ENCODE data around the gene TYRO3. TPM values are rescaled to one million over a fixed set of nuclear protein-coding genes. Genes with fewer than 3 reads are reported as not detected.

TYRO3 gene
- polyA plus RNA-seq, 3 donors: 0.09 to 0.12 TPM; not detected in 1

GRCh38 chr15:41566121-41566885 is 7.3 kb downstream of the TYRO3 start:
- WGBS (ENCODE audit: insufficient coverage): 79% methylated on average over 4 of the region's 9 CpGs
- H3K27ac ChIP-seq (ENCODE audit: low read depth in 1 of 2, low read length in 2 of 2): no peak overlapping the region
- Mint-ChIP-seq H3K4me3 (no peak overlapping the region), H3K27me3 (ENCODE audit: low read depth in 3 of 3) (peaks cover 0 to 9% (median 0%) of the 10 kb centered on the region in 3 donors), H3K27ac (no peak overlapping the region), H3K9me3 (no peaks in the 10 kb centered on the region), H3K36me3 (no peaks in the 10 kb centered on the region), H3K4me1 (no peaks in the 10 kb centered on the region)
- TF ChIP-seq CTCF (IDR thresholded peaks at IDR 0.05): no peak
- H3K9ac ChIP-seq (ENCODE audit: insufficient read depth, low read length, poor library complexity, severe bottlenecking): no peak overlapping the region
- intact Hi-C loops (cut with micrococcal nuclease): no loop called here
- no peak overlapping the region for H3K4me3 ChIP-seq (replicated peaks in 1 of 3; ENCODE audit: low read depth in 2 of 3, low read length in 3 of 3)
- H3K9me3 ChIP-seq (replicated peaks in 1 of 2; ENCODE audit: control insufficient read depth in 1 of 2, insufficient read depth in 1 of 2, low read length in 2 of 2): no peaks in the 10 kb centered on the region
- peaks cover 0 to under 1% of the 10 kb centered on the region in 2 donors for H3K27me3 ChIP-seq (ENCODE audit: control insufficient read depth in 2 of 2, insufficient read depth in 2 of 2, low read length in 2 of 2)
- H2AFZ ChIP-seq (ENCODE audit: insufficient read depth, low read depth, low read length, poor library complexity, severe bottlenecking): no peak overlapping the region
- H3K4me2 ChIP-seq (replicated peaks; ENCODE audit: extremely low read depth, low read length, poor library complexity, severe bottlenecking): no peak overlapping the region
- DNase-seq: no peak
- H3K36me3 ChIP-seq (replicated peaks in 1 of 2; ENCODE audit: control insufficient read depth in 1 of 2, insufficient read depth in 2 of 2, low read length in 2 of 2): no peaks in the 10 kb centered on the region
- H3K79me2 ChIP-seq (ENCODE audit: insufficient read depth, low read length): no peaks in the 10 kb centered on the region
- H4K20me1 ChIP-seq (ENCODE audit: insufficient read depth, low read length): no peaks in the 10 kb centered on the region
- H3K4me1 ChIP-seq (ENCODE audit: control insufficient read depth in 1 of 2, insufficient read depth in 2 of 2, low read length in 2 of 2): no peaks in the 10 kb centered on the region

- no peak overlapping the region for H3K27ac Mint-ChIP-seq
- WGBS (ENCODE audit: insufficient coverage): 100% methylated on average over 2 of the region's 6 CpGs
- no peak overlapping the region for H3K4me3 Mint-ChIP-seq
- H3K4me3 ChIP-seq (replicated peaks in 1 of 3; ENCODE audit: low read depth in 2 of 3, low read length in 3 of 3): no peak overlapping the region
- H3K36me3 Mint-ChIP-seq: no peaks in the 10 kb centered on the region
- H4K20me1 ChIP-seq (ENCODE audit: insufficient read depth, low read length): no peaks in the 10 kb centered on the region
- no peaks in the 10 kb centered on the region for H3K9me3 Mint-ChIP-seq
- intact Hi-C loops (cut with micrococcal nuclease): no loop called here
- H3K27me3 Mint-ChIP-seq (ENCODE audit: low read depth in 3 of 3): peaks cover 0 to 9% (median 0%) of the 10 kb centered on the region in 3 donors
- no peak for TF ChIP-seq CTCF (IDR thresholded peaks at IDR 0.05)
- H3K79me2 ChIP-seq (ENCODE audit: insufficient read depth, low read length): no peaks in the 10 kb centered on the region
- no peak overlapping the region for H3K9ac ChIP-seq (ENCODE audit: insufficient read depth, low read length, poor library complexity, severe bottlenecking)
- no peaks in the 10 kb centered on the region for H3K4me1 ChIP-seq (ENCODE audit: control insufficient read depth in 1 of 2, insufficient read depth in 2 of 2, low read length in 2 of 2)
- H3K36me3 ChIP-seq (replicated peaks in 1 of 2; ENCODE audit: control insufficient read depth in 1 of 2, insufficient read depth in 2 of 2, low read length in 2 of 2): no peaks in the 10 kb centered on the region
- H3K4me1 Mint-ChIP-seq: no peaks in the 10 kb centered on the region
- H3K4me2 ChIP-seq (replicated peaks; ENCODE audit: extremely low read depth, low read length, poor library complexity, severe bottlenecking): no peak overlapping the region
- DNase-seq: no peak
- no peaks in the 10 kb centered on the region for H3K9me3 ChIP-seq (replicated peaks in 1 of 2; ENCODE audit: control insufficient read depth in 1 of 2, insufficient read depth in 1 of 2, low read length in 2 of 2)
- H3K27me3 ChIP-seq (ENCODE audit: control insufficient read depth in 2 of 2, insufficient read depth in 2 of 2, low read length in 2 of 2): no peaks in the 10 kb centered on the region
- H2AFZ ChIP-seq (ENCODE audit: insufficient read depth, low read depth, low read length, poor library complexity, severe bottlenecking): no peak overlapping the region
- no peak overlapping the region for H3K27ac ChIP-seq (ENCODE audit: low read depth in 1 of 2, low read length in 2 of 2)
These were observed 8.2 kb downstream of the TYRO3 start for GRCh38 chr15:41567261-41567660.

Measured in CD14-positive monocyte (primary cell).